ENCODE data around the gene NPIPB8.
"Not testable (repeated sequence)": the region's sequence is repeated elsewhere in the genome, so short reads cannot be mapped to it uniquely, and the experiment has no call there.

The NPIPB8 gene

DNA sequence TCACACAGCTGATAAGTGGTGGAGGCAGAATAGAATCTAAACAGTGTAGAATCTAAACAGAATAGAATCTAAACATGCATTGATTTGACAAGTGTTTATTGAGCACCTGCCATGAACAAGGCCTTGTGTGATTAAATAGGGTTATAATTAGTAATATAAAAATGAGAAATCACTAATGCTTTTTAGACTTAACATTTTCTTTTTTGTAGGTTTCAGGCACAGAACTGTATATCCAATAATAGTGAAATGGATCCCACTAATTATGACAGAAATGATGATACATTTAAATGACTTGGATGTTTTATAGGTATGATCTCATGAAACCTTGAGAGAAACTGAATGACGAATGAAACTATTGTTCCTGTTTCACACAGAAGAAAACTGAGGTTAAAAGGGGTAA, at the start of gene NPIPB8:
Gene NPIPB8, plus strand, starts transcription at position 301 of the 400 bp plus-strand sequence. CDS start 296 bp downstream, outside the sequence.
- DNase-seq (ENCODE audit: extremely low read depth in 1 of 2, low read depth in 1 of 2) = not testable (repeated sequence)

DNA sequence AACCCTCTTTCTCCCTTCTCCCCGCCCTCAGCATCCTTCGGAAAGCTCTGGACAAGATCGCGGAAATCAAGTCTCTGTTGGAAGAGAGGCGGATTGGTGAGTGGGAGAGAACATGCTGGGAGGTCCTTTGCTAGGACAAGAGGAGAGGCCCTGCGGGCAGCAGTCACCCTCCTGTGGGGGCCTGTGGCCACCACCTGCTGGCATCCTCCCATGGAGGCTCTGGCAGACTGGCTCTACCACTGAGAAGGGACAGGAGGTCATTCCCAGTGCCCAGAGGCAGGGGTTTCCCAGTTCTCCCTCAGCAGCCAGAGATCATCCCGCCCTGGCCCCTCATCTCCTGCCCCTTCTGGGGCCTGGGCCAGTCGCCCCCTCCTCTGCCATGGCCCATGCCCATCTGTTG, 48.8 kb upstream of the NPIPB8 start:
- no peak for DNase-seq (ENCODE audit: extremely low read depth in 1 of 2, low read depth in 1 of 2)

DNA sequence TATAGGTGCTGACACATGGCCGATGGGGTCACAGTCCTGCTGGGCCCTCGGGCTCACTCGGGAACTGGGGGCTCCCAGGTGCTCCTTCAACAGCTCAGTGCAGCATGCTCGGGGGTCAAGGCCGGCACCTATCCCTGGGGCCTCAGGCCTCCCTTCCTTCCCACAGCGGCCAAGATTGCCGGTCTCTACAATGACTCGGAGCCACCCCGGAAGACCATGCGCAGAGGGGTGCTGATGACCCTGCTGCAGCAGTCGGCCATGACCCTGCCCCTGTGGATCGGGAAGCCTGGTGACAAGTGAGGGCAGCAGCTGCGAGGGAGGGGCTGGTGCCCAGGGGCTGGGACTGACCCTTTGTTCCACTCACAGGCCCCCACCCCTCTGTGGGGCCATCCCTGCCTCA, 47.9 kb upstream of the NPIPB8 start:
- DNase-seq (ENCODE audit: extremely low read depth in 1 of 2, low read depth in 1 of 2) = no peak

DNA sequence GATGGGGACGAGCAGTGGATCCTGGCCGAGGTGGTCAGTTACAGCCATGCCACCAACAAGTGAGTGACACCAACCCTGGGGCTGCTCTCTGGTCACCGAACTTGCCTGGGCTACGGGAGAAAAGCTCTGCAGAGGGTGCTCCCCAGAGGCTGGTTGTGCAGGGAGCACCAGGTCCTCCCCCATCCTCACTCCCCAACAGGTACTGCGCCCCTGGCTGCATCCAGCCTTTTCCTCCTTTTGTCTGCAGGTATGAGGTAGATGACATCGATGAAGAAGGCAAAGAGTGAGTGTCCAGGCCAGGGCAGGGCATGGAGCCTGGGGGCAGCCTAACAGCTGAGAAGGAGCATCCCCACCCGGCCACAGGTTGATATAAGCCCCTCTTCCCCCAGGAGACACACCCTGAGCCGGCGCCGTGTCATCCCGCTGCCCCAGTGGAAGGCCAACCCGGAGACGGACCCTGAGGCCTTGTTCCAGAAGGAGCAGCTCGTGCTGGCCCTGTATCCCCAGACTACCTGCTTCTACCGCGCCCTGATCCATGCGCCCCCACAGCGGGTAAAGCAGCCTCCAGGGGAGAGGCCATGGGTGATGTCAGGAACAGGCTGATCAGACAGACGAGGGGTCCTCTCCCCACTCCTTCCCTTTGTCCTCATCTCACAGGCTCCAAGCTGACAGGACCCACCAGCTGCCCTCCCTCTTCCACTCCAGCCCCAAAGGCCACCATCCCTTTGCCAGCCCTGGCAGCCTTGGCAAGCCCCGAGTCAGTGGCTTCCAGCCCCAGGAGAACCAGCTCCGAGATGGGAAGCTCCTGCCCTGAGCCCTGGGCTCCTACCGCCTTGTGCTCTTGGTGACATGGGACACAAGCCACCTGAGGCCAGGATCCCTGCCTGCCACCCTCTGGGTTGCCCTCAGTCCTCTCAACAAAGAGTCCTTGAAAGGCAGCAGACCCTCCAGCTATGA, 47.2 kb upstream of the NPIPB8 start:
- DNase-seq (ENCODE audit: extremely low read depth in 1 of 2, low read depth in 1 of 2) = no peak

DNA sequence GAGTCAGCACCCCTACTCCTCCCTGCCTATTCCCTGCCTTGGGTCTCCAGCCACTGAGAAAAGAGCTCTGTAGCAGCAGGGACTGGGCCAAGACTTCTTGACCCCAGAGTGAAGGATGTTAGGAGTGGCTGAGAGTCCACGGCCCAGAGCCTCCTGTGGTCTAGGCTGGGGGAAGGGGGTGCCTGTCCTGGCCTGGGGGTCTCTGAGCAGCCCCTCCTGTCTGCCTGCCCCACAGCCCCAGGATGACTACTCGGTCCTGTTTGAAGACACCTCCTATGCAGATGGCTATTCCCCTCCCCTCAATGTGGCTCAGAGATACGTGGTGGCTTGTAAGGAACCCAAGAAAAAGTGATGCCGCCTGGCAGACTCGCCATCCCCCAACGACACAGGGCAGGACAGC, 46.5 kb upstream of the NPIPB8 start:
- no peak for DNase-seq (ENCODE audit: extremely low read depth in 1 of 2, low read depth in 1 of 2)

DNA sequence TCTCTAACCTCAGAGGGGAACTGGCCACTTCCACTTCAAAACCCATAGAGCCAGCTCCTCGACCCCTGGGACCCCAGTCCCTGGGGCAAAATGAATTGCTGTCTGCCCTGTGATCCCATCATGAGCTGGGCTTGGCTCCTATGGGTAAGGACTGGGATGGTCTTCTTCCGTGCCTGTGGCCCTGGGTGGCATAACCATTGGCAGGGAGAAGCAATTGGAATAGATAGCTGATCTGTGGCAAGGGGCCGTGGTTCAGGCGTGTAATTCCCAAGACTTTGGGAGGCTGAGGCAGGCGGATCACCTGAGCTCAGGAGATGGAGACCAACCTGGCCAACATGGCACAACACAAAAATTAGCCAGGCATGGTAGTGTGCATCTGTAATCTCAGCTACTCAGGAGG, 45.4 kb upstream of the NPIPB8 start:
- no peak for DNase-seq (ENCODE audit: extremely low read depth in 1 of 2, low read depth in 1 of 2)

DNA sequence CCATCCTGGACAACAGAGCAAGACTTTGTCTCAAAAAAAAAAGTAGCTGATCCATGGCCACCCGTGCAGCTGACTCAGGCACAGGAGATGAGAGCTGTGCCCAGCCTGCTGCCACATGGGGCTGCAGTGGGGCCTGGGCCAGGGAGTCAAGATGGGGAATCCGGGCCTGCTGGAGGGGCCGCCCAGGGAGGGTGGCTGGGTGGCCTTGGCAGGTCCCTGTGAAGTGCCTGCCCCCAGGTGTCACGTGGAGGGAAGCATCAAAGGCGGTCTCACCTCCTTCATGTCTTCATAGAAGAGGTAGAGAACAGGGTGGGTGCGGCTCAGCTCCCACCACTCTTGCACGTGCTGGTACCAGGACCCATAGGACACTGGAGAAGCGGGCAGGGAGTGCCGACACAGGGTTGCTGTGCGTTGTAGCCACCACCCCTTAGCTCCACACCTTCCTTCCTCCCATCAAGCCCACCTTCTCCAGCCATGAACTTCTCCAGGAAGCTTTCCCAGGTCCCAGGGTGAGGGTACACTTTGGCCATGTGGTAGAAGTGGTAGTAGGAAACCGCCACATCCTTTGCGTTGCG, 44.8 kb upstream of the NPIPB8 start:
- DNase-seq (ENCODE audit: extremely low read depth in 1 of 2, low read depth in 1 of 2) = no peak

DNA sequence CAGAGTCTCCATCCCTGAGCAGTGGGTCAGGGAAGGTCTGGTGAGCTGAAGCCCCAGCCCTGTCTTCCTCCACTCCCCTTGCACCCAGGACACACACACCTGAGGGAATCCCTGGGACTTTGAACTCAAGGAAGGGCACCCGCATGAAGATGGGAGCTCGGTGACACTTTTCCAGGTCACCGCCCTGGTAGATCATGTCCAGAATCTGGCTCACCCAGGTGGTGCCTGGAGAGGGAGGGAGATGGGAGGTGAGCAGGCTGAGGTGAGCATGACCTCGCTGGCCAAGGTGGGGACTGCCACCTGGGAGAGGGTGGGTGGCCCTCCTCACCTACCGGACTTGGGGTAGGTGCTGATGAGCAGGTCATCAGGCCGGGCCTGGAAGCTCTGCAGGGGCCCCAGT, 42.4 kb upstream of the NPIPB8 start:
- not testable (repeated sequence) for DNase-seq (ENCODE audit: extremely low read depth in 1 of 2, low read depth in 1 of 2)

DNA sequence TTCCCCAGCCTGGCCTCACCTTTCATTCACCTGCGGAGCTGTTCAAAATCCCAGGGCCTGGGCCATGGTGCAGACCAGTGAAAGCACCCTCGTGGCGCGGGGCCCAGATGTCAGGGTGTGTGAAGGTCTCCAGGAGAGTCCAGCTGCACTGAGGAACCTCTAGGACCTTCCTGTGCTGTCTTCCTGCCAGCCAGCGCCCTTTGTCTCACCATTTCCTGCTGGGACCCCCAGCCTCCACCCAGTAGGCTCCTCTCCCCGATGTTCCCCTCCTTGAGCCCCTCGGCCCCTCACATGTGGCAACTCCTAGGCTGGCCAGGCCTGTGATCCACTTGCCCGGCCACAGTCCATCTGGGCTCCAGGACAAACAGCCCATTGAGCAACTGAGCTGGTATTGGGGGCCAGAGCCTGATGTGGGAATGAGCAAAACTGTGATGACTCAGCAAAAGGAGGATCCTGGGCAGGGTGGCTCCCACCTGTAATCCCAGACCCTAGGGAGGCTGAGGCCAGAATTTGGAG, 41.7 kb upstream of the NPIPB8 start:
- DNase-seq (ENCODE audit: extremely low read depth in 1 of 2, low read depth in 1 of 2) = no peak

DNA sequence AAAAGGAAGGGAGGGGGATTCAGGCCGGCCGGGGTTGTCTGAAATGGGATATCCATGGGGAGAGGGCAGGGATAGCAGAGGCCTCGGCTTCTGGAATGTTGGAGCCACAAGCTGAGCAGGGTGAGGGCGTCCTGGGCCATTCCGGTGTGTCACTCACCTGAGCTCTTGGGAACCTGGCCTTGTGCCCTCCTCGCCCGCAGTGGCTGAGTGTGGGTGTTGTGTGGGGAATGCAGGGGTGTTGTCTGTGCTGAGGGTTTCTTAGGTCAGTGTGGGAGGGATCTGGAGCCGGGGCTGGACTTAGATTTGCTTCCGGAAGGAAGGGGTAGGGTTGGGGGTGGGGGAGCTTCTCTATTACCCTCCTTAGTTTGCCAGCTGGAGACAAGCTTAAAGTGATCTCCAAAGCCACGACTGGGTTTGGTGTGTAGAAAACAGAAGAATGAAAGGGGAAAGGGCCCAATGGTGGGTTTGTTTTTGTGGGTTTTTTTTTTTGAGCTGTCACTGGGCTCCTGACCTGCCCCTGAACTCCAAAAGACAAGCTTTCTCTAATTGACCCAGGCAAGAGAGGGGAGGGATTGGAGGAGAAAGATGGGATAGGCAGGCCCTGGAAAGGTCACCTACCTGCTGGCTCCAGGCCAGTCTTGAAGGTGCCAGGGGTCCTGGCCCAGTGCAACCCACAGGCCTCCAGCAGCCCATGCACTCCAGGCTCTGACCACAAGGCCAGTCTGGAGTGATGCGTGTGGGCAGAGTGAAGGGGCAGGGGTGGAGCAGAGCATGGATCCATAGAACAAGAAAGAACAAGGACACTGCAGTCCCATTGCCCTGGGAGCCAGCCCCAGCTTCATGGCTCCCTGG, 40.8 kb upstream of the NPIPB8 start, which contains the start of gene SULT1A2:
Gene SULT1A2, minus strand, starts transcription at position 211 of the 852 bp plus-strand sequence. CDS start 1,120 bp downstream, outside the sequence.
- DNase-seq (ENCODE audit: extremely low read depth in 1 of 2, low read depth in 1 of 2) = no peak

DNA sequence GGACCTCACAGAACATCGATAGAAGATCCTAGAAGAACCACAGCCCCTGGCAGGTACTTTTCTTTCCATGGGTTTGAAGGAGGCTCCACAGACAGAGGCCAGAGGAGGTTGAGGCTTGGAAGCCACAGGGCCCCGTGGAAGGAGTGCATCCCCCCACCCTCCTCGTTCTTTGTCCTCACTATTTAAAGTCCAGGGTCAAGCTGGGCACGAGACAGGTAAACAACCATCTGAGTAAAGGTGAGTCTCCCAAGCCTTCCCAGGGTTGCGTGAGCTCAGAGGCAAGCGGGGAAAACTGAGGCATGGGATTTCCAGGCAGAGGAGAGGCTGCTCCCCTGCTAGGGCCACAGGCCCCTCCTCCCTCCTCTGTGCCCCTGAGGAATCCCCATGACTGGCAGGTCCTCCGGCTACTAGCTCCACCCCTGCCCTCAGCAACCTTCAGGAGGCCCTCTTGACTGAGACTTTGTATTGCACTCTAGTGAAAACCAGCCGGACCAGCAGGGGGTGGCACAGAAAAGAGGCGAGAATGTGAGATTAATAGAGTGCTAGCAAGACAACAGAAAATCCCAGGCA, 40.1 kb upstream of the NPIPB8 start:
- no peak for DNase-seq (ENCODE audit: extremely low read depth in 1 of 2, low read depth in 1 of 2)

DNA sequence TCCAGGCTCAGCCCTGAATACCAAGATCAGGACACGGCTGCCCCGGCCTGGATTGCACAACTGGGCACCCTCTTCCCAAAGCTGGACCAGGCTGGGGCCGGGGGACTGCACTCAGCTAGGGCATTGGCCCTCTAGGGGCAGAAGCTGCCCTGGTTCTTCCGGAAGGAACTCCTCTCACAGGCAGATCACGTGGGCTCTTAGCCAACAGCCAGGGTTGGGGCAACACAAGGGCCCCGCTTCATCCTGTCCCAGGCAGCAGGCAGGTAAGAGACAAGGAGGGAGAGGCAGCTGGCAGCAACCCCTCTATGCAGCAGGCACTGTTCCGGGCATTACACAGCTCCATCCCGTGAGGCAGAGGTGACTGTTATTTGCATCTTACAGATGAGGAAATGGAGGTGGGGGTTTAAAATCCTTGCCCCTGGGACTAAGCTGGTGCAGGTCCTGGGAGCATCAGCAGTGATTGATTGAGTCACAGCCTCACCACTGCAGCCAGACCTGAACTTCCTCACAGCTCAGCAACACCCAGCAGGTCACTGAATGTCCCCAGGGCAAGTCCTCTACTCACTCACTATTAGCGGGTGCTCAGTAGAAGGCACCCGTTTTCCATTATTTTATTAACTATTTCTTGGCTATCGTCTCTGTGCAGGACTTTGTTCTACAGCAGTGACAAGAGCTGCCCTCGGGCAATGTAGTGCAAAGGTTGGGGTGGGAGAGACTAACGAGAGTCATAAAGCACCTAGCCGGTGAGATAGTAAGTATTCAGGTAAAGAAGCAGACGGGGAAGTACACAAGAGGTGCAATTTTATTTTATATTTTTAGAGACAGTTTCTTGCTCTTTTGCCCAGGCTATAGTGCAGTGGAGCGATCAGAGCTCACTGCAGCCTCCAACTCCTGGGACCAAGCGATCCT, 38.2 kb upstream of the NPIPB8 start:
- not testable (repeated sequence) for DNase-seq (ENCODE audit: extremely low read depth in 1 of 2, low read depth in 1 of 2)

DNA sequence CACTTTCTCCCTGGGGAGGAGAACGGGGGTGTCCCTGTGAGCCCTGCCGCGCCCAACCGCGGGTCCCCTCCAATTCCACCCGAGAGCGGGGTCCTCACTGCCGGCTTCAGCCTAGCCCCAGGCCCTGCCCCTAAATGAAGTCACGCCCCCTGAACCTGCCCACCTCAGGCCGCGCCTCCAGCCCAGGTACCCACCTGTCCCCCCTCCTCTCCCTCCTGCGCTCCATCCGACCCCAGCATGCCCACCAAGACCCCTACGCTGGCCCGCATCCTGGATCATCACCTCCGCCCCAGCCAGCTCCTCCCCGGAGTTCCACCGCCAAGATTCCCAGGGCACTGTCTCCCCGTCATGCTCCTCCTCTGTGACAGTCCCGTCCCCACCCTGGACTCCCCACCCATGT, 36.9 kb upstream of the NPIPB8 start:
- not testable (repeated sequence) for DNase-seq (ENCODE audit: extremely low read depth in 1 of 2, low read depth in 1 of 2)

DNA sequence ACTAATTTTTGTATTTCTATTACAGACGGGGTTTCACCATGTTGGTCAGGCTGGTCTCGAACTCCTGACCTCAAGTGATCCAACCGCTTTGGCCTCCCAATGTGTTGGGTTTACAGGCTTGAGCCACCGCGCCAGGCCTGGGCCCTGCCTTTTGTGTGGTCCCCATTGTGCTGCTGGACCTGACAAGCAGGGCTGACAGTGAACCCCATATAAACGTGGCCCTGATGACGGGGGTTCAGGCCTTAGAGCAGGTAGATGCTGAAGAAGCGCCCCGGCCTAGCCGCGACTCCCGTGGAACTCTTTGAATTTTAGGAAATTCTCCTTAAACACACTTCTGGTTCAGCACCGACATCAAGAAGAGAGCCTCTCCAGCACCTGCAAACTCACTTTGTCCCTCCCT, 36.3 kb upstream of the NPIPB8 start:
- not testable (repeated sequence) for DNase-seq (ENCODE audit: extremely low read depth in 1 of 2, low read depth in 1 of 2)

DNA sequence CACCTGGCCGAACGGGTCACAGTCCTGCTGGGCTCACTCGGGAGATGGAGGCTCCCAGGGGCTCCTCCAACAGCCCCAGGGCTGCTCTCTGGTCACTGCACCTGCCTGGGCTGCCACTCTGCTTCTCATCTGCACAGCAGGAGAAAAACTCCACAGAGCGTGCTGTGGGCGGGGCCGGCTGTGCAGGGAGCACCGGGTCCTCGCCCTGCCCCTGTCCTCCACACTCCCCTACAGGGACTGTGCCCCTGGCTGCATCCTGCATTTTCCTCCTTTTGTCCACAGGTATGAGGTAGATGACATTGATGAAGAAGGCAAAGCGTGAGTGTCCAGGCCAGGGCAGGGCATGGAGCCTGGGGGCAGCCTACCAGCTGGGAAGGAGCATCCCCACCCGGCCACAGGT, 35.8 kb upstream of the NPIPB8 start:
- DNase-seq (ENCODE audit: extremely low read depth in 1 of 2, low read depth in 1 of 2) = not testable (repeated sequence)

DNA sequence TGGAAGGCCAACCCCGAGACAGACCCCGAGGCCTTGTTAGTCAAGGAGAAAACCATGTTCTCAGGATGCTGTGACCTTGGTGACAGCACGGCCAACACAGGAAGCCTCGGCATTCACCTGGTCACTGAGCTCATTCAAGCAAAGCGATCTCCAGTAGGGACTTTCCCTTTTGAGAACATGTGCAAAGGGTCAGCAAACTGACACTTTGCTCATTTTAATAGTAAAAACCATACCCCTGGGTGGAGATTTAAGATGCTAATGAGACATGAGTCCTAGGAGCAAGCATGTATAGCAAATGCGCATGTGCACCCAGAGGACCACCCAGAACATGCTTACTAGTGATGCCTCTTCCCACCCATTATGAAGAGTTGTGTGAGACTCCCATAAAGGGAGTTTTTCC, 35.3 kb upstream of the NPIPB8 start:
- no peak for DNase-seq (ENCODE audit: extremely low read depth in 1 of 2, low read depth in 1 of 2)

DNA sequence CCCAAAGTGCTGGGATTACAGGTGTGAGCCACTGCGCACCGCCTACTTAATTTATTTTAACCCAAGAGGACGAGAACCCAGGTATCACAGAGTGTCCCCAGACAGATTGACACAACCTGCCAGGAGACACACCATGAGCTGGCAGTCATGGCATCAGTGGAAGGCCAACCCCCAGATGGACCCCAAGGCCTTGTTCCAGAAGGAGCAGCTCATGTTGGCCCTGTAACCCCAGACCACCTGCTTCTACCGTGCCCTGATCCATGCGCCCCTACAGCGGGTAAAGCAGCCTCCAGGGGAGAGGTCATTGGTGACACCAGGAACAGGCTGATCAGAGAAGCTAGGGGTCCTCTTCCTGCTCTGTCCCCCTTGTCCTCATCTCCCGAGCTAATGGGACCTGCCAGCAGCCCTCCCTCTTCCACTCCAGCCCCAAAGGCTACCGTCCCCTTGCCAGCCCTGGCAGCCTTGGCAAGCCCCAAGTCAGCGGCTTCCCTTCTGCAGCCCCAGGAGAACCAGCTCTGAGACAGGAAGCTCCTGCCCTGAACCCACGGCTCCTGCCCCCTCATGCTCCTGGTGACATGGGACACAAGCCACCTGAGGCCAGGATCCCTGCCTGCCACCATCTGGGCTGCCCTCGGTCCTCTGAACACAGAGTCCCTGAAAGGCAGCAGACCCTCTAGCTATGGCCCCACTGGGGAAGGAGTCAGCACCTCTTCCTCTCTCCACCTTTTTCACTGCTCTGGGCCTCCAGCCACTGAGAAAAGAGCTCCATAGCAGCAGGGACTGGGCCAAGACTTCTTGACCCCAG, 34.3 kb upstream of the NPIPB8 start:
- DNase-seq (ENCODE audit: extremely low read depth in 1 of 2, low read depth in 1 of 2) = no peak

DNA sequence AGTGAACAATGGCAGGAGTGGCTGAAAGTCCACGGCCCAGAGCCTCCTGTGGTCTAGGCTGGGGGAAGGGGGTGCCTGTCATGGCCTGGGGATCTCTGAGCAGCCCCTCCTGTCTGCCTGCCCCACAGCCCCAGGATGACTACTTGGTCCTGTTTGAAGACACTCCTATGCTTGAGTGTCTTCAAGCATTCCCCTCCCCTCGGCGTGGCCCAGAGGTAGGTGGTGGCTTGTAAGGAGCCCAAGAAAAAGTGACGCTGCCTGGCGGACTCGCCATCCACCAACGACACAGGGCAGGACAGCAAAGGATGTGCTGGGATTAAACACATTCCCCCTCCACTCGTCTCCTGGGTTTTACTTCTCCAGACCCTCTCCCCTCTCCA, 33.7 kb upstream of the NPIPB8 start:
- DNase-seq (ENCODE audit: extremely low read depth in 1 of 2, low read depth in 1 of 2) = no peak
